ENCODE measurements around the gene KIAA1671. TPM values are rescaled to one million over a fixed set of nuclear protein-coding genes. Genes with fewer than 3 reads are reported as not detected.

KIAA1671 gene
- total and polyA plus RNA-seq, 2 of the 13 experiments (the other 11 are each of a cell fraction or from before 2014, with no cell fraction given), result 13.5 to 13.6 TPM

GRCh38 chr22:25183949-25184619 is 231.6 kb downstream of the KIAA1671 start (continued):
- peak; percentile 73 for TF ChIP-seq PAXIP1 (CRISPR knock-in tag; conservative IDR thresholded peaks at IDR 0.05)
- TF ChIP-seq KDM4B (CRISPR knock-in tag; IDR thresholded peaks at IDR 0.05), result no peak
- no peak for TF ChIP-seq ZNF367 (CRISPR knock-in tag; IDR thresholded peaks at IDR 0.05; ENCODE audit: borderline replicate concordance)
- no peak for TF ChIP-seq ZNF337 (CRISPR knock-in tag; IDR thresholded peaks at IDR 0.05; ENCODE audit: borderline replicate concordance, low read depth)
- 0 out of 2 replicates have a peak, but pooled peaks have one; percentile 39 for TF ChIP-seq ZNF687 (CRISPR knock-in tag; IDR thresholded peaks at IDR 0.05)
- no peak for TF ChIP-seq CERS6 (CRISPR knock-in tag; IDR thresholded peaks at IDR 0.05)
- TF ChIP-seq GATAD1 (CRISPR knock-in tag; IDR thresholded peaks at IDR 0.05), result no peak
- TF ChIP-seq ARHGAP35 (CRISPR knock-in tag; IDR thresholded peaks at IDR 0.05; ENCODE audit: borderline replicate concordance), result no peak
- peak; percentile 79 for TF ChIP-seq ZNF292 (CRISPR knock-in tag; IDR thresholded peaks at IDR 0.05; ENCODE audit: borderline replicate concordance, low read depth)
- no peak for TF ChIP-seq GTF2F1 (IDR thresholded peaks at IDR 0.05; ENCODE audit: low read length)
- no peak for TF ChIP-seq ZNF503 (CRISPR knock-in tag; IDR thresholded peaks at IDR 0.05)
- no peak for TF ChIP-seq ZNF501 (CRISPR knock-in tag; IDR thresholded peaks at IDR 0.05)
- TF ChIP-seq REXO4 (CRISPR knock-in tag; IDR thresholded peaks at IDR 0.05; ENCODE audit: borderline replicate concordance), result no peak
- TF ChIP-seq CREB3 (CRISPR knock-in tag; IDR thresholded peaks at IDR 0.05), result no peak
- TF ChIP-seq GLMP (CRISPR knock-in tag; IDR thresholded peaks at IDR 0.05; ENCODE audit: borderline replicate concordance), result no peak
- no peak for TF ChIP-seq ZNF354B (CRISPR knock-in tag; IDR thresholded peaks at IDR 0.05)
